Activated B cell treated with CpG ODN at 0.5 μM for 24 hours (primary cell): Measurements from ENCODE around the gene HNRNPA1. TPM values are rescaled to one million over a fixed set of nuclear protein-coding genes. Genes with fewer than 3 reads are reported as not detected.
"Not testable (repeated sequence)": the region's sequence is repeated elsewhere in the genome, so short reads cannot be mapped to it uniquely, and the experiment has no call there.

ENCODE experiments used
- ATAC-seq: fragments of 200-7000 bp; cut with Tn5 transposase; one replicate; pipeline ENCODE4 v1.10.0; 2021; ENCODE audit warnings: low read depth, mild to moderate bottlenecking, moderate library complexity
- CTCF ChIA-PET: fragments of 350-600 bp; sonication (Branson Sonifier 250); formaldehyde crosslinking; loops from one replicate; lab custom pipeline; 2021; ENCODE audit warnings: antibody characterized with exemption; lab: Charles Lee
- POLR2A ChIA-PET: fragments of 350-600 bp; sonication (Branson Sonifier 250); formaldehyde crosslinking; loops from one replicate; lab custom pipeline; 2021; ENCODE audit warnings: antibody characterized with exemption; lab: Charles Lee
- DNase-seq: peaks from one replicate; pipeline ENCODE4 v3.0.0; 2022
- H3K27ac Mint-ChIP-seq: one replicate; pipeline ENCODE4 v1.8.0; 2020; ENCODE audit warnings: mixed read lengths
- H3K27me3 Mint-ChIP-seq: one replicate; pipeline ENCODE4 v1.8.0; 2021; ENCODE audit warnings: mixed read lengths
- H3K36me3 Mint-ChIP-seq: one replicate; pipeline ENCODE4 v1.8.0; 2021; ENCODE audit warnings: low read depth, mixed read lengths
- H3K4me1 Mint-ChIP-seq: one replicate; pipeline ENCODE4 v1.8.0; 2021; ENCODE audit warnings: mixed read lengths
- H3K4me3 Mint-ChIP-seq: one replicate; pipeline ENCODE4 v1.8.0; 2020; ENCODE audit warnings: mild to moderate bottlenecking, mixed read lengths
- H3K9me3 Mint-ChIP-seq: one replicate; pipeline ENCODE4 v1.8.0; 2020; ENCODE audit warnings: mixed read lengths
- intact Hi-C: fragments of 100-400 bp; cut with micrococcal nuclease; formaldehyde crosslinking; loops from one replicate; pipeline ENCODE4 v1.15.1; 2024
- total RNA-seq: library from RNA; stranded (reverse); gene quantifications from 2 replicates; pipeline ENCODE4 v1.2.3, GENCODE V29; 2022
- TF ChIP-seq, protein P1 (sequence below): fragments of 200-600 bp; IDR thresholded peaks from one replicate; pipeline ENCODE4 v1.8.0; 2022; ENCODE audit warnings: antibody characterized with exemption, mild to moderate bottlenecking

Gene HNRNPA1
- total RNA-seq, result 1,995 and 2,126 TPM in 2 replicates

DNA sequence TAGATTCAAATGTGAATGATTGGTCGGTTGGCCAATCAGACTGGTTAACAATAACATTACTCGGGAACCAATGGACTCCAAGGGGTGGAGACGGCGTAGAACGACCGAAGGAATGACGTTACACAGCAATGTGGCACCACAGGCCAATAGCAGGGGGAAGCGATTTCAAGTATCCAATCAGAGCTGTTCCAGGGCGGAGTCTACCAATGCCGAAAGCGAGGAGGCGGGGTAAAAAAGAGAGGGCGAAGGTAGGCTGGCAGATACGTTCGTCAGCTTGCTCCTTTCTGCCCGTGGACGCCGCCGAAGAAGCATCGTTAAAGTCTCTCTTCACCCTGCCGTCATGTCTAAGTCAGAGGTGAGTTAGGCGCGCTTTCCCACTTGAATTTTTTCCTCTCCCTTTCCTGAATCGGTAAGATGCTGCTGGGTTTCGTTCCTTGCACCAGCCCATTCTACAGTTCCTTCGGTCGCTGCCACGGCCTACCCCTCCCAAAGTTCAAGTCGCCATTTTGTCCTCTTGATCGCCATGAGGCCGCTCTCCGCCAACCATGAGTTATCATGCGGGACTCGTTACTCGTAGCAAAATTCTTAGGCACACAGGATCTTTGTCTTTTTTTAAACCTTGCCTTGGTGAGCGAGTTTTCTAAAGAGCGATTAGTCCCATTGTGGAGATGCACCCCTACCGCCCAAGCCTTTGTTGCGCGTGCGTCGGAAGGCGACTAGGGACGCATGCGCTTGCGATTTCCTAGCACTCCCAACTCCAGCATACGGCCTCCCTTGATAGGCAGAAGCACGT lies at the start of gene HNRNPA1:
Gene HNRNPA1, plus strand, starts transcription at position 259 of the 793 bp plus-strand sequence. Its CDS starts 82 bp downstream, at position 341.
- ATAC-seq (peak; percentile 83), DNase-seq (peak; percentile 76)
- Mint-ChIP-seq H3K36me3 (peaks cover 14% of the 10 kb centered on the region), H3K27ac (no peak within 1 kb of the TSS), H3K4me3 (no peak within 1 kb of the TSS), H3K27me3 (no peaks in the 10 kb centered on the region), H3K9me3 (no peaks in the 10 kb centered on the region), H3K4me1 (peaks cover 67% of the 10 kb centered on the region)
- intact Hi-C loops, result loop anchor here (1.0 to 2.0 kb wide), 7 partner anchors 21 to 654 kb away; partner anchors contain the start of genes ATF7, CALCOCO1, COPZ1 and HOXC4
- ChIA-PET POLR2A (interaction anchor here (0.5 to 3.1 kb wide), 42 partner anchors 8 to 1458 kb away, joined by 3 to 54 read pairs (median 6); partner anchors contain the start of genes COPZ1, EIF4B, HOXC4 and NCKAP1L), CTCF (interaction anchor here (1.1 to 2.1 kb wide), 4 partner anchors 13 to 79 kb away, joined by 3 to 7 read pairs (median 6); partner anchors contain the start of gene COPZ1)
- TF ChIP-seq, protein P1, sequence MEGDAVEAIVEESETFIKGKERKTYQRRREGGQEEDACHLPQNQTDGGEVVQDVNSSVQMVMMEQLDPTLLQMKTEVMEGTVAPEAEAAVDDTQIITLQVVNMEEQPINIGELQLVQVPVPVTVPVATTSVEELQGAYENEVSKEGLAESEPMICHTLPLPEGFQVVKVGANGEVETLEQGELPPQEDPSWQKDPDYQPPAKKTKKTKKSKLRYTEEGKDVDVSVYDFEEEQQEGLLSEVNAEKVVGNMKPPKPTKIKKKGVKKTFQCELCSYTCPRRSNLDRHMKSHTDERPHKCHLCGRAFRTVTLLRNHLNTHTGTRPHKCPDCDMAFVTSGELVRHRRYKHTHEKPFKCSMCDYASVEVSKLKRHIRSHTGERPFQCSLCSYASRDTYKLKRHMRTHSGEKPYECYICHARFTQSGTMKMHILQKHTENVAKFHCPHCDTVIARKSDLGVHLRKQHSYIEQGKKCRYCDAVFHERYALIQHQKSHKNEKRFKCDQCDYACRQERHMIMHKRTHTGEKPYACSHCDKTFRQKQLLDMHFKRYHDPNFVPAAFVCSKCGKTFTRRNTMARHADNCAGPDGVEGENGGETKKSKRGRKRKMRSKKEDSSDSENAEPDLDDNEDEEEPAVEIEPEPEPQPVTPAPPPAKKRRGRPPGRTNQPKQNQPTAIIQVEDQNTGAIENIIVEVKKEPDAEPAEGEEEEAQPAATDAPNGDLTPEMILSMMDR, result no peak

DNA sequence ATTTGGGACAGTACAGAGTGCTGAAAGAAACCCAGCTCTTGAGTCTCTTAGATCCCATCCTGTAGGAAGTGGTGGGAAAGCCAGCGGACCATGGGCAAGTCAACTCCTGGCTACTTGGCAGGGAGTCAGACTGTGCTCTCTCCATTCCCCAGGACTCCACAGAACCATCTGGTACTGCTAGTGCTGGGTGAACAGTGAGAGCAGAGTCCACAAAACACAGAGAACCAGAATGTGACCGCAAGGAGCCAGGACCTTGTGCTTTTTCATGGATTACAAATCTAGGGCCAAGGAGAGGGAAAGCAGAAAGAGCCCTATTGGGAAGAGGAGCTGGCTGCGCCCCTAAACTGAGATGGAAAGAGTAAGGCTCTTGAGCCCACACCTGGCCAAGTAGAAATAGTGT lies 49.3 kb upstream of the HNRNPA1 start:
- H3K27ac Mint-ChIP-seq, intact Hi-C loops, ATAC-seq, H3K4me3 Mint-ChIP-seq, CTCF ChIA-PET, DNase-seq, H3K9me3 Mint-ChIP-seq, H3K27me3 Mint-ChIP-seq: not testable (repeated sequence)
- POLR2A ChIA-PET, result interaction anchor here (0.8 kb wide), 1 partner anchor 49 kb away, joined by 6 read pairs; the partner anchor contains the start of genes CBX5 and HNRNPA1
- peaks cover 18% of the 10 kb centered on the region for H3K36me3 Mint-ChIP-seq
- H3K4me1 Mint-ChIP-seq, result peaks cover 29% of the 10 kb centered on the region

DNA sequence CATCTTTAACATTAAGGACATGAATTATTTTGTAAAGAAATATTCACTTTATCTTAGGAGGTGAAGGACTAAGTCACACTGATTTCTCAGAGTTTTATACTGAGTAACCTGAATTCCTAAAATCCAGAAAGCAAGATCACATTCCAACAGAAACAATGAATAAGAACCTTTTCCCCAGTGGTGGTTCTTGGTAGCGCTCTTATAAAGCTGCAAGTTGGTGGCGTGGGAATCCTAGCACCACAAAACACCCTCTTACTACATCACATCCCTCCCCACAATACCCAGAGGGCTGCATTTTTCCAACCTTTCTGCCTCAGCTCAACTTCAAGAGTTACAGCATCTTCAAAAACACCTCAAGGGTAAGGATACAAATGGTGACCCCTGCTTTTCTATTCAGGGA lies 47.7 kb upstream of the HNRNPA1 start:
- ATAC-seq, result no peak
- Mint-ChIP-seq H3K27ac (no peak overlapping the region), H3K4me3 (no peak overlapping the region), H3K4me1 (peaks cover 22% of the 10 kb centered on the region), H3K27me3 (no peaks in the 10 kb centered on the region), H3K9me3 (no peaks in the 10 kb centered on the region), H3K36me3 (peaks cover 29% of the 10 kb centered on the region)
- CTCF ChIA-PET, result no interaction called here
- POLR2A ChIA-PET, result interaction anchor here (0.5 to 0.7 kb wide), 2 partner anchors 19 to 271 kb away, joined by 3 to 4 read pairs; no protein-coding TSS in a partner anchor
- DNase-seq, result no peak
- intact Hi-C loops, result no loop called here
- TF ChIP-seq, protein P1, result no peak

DNA sequence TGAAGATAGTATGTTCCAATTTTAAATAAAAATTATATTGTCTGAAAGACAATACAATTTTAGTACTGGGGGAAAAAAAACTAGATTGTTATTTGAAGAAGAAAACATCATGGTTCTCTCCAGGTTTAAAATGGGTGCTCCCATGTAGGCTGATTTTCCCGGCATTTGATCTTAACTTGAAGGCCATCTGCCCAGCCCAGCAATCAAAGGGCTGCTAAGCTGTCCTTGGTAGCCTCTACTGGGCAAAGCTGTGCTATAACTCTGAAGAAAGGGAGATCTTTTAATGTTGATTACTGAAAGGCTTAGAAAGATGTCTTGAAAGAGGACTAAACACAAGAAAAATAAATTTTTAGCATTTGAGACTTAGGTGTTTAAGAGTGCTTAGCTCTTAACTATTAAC lies 42.0 kb upstream of the HNRNPA1 start:
- DNase-seq (no peak), ATAC-seq (no peak)
- ChIA-PET CTCF (interaction anchor here (1.4 kb wide), 1 partner anchor 10 kb away, joined by 3 read pairs; no protein-coding TSS in a partner anchor), POLR2A (no interaction called here)
- intact Hi-C loops, result no loop called here
- Mint-ChIP-seq H3K4me3 (no peak overlapping the region), H3K36me3 (peaks cover 57% of the 10 kb centered on the region), H3K9me3 (no peaks in the 10 kb centered on the region), H3K4me1 (peaks cover 9% of the 10 kb centered on the region), H3K27ac (peak overlapping the region; percentile 53), H3K27me3 (no peaks in the 10 kb centered on the region)
- TF ChIP-seq, protein P1, result no peak

DNA sequence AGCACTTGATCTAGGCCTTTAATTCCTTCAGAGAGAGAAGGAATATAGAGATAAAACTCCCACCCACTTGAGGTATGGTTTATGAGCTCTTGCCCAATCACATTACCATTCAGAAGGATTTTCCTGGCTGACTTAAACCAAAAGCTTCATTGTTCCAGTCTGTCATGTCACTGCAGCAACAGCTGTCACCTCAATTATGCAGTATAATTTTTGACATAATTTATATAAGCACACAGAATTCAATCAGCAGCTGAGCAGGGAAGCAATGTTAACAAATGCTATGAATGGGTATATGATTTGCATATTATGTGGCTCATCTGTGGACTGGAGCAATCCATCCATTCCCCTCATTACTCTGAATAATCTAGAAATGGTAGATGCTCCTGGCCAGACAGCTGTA lies 40.9 kb upstream of the HNRNPA1 start:
- Mint-ChIP-seq H3K27ac (no peak overlapping the region), H3K36me3 (peaks cover 61% of the 10 kb centered on the region), H3K9me3 (no peaks in the 10 kb centered on the region), H3K27me3 (no peaks in the 10 kb centered on the region), H3K4me3 (no peak overlapping the region), H3K4me1 (peaks cover 9% of the 10 kb centered on the region)
- ATAC-seq (no peak), DNase-seq (no peak)
- POLR2A ChIA-PET, result no interaction called here
- TF ChIP-seq, protein P1, result no peak
- CTCF ChIA-PET, result interaction anchor here (2.5 kb wide), 1 partner anchor 12 kb away, joined by 9 read pairs; no protein-coding TSS in a partner anchor
- intact Hi-C loops, result no loop called here
